GM10266 (cell line): ENCODE results near the gene GGCT.

Experiments
- DNase-seq: peaks from one replicate; pipeline ENCODE4 v3.0.0; 2012; ENCODE audit errors: extremely low spot score
- TF ChIP-seq, protein P1 (sequence below): IDR thresholded peaks from 2 replicates; pipeline ENCODE4 v1.5.1; 2012; ENCODE audit warnings: mild to moderate bottlenecking, low read depth; ENCODE audit not compliant: control insufficient read depth, insufficient read depth; ENCODE audit errors: missing control alignments

Gene GGCT

DNA sequence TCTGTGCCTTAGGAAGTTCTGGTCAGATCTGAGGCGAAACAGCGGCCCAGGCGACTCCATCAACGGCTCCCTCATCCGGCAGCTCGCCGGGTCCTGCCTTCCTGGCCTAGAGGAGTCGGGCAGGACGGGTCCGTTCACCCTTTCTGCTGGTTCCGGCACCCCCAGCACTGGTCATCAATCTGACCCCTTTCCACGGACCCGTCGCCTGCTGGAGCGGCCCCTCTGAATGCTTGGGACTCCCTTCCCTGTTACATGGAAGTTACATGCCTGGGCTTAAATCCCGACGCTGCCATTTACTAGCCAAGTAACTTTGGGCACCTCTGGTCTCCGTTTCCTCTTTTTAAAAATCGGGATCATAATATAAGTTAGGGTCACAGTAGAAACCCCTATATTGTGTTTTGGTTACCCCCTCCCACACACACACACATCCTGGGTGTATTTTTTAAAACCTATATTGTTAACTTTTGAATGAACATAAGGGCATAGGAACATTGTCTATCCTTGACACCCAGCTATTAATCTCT lies 607 bp upstream of the GGCT start:
- DNase-seq: no peak
- TF ChIP-seq, protein P1, sequence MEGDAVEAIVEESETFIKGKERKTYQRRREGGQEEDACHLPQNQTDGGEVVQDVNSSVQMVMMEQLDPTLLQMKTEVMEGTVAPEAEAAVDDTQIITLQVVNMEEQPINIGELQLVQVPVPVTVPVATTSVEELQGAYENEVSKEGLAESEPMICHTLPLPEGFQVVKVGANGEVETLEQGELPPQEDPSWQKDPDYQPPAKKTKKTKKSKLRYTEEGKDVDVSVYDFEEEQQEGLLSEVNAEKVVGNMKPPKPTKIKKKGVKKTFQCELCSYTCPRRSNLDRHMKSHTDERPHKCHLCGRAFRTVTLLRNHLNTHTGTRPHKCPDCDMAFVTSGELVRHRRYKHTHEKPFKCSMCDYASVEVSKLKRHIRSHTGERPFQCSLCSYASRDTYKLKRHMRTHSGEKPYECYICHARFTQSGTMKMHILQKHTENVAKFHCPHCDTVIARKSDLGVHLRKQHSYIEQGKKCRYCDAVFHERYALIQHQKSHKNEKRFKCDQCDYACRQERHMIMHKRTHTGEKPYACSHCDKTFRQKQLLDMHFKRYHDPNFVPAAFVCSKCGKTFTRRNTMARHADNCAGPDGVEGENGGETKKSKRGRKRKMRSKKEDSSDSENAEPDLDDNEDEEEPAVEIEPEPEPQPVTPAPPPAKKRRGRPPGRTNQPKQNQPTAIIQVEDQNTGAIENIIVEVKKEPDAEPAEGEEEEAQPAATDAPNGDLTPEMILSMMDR: no peak

DNA sequence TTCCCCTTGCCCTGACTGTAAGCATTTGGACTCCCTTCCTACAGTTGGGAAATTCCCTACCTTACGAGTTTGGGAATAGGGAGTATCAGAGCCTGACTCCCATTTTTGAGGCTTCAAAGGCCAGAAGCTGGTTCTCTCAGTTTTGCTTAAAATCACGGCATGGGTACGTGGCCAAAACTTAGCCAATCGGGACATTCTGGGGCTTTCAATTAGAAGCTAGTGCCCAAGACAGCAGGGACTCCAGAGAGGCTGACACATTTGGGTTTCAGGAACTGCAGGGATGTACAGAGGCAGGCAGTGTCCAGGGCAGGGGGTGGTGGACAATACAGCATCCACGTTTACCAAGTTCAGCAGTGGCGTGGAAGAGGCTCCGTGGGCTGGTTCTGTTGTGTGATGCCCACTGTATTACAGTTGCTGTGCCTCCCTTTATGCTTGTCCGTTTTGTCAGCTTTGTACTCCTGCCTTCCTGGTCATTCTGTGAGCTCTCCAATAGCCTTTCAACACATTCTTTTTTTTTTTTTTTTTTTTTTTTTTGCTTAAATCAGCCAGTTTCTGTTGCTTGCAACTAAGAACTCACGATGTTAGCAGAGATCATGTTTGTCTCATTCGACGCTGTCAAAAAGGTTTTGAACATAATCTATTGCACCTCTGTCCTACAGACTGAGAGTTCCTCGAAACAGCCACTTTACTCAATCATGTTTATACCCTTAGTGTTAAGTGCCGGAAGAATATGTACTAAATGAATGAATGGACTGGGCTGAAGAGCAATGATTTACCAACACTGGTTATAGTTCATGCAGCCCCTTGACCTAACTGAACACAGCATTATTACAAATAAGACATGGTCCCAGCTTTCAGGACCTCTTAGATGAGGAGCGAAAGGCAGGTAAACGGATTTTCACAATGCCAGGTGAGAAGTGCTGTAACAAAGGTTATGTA lies 1.1 kb downstream of the GGCT start:
- no peak for DNase-seq
- TF ChIP-seq, protein P1: no peak

DNA sequence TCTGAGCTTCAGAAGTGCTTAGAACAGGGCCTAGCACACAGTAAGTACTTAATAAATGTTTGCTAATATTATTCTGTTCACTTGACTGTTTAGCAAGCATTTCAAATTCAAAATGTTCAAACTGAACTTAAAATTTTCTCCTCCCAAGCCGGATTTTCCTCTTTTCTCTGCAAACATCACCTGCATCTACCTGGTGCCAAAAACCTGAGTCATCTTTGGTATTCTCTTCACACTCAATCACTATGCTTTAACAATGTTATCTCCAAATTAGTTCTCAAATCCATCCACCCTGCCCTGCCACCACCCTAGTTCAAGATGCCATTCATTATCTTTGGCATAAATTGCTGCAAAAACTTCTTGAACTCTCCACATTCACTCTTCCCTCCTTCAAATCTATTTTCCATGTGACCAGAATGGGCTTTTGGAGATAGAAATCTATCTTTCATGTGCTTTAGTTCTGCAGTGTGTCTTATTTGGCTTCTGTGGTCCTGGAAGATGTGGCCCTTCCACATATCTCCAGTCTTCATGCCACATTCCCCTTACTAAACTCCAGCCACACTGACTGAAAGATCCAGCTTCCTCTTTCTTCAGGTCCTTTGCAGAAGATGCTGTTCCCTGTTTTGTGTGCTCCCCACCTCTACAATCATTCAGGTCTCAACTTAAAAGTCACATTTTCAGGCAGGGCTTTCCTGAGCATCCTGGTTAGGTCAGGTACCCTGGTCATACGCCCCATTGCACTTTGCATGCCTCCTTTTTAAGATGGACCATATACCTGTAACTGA lies 2.0 kb downstream of the GGCT start:
- TF ChIP-seq, protein P1: no peak
- DNase-seq: no peak

DNA sequence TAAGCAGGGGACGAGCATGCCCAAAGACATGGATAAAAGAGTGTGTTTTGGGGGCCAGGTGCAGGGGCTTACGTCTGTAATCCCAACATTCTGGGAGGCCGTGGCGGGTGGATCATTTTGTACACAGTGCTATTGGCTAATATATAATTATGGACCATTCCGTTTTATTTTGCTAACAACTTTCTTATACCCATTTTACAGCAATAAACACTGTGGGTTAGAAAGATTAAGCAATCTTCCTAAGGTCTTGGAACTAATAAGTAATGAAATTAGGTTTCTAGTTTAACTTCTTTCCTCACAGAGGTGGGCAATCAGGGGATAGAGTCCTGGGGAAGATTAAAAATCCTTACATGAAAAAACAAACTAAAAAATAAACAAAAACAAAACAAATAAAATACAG lies 3.4 kb downstream of the GGCT start:
- TF ChIP-seq, protein P1: no peak
- no peak for DNase-seq

DNA sequence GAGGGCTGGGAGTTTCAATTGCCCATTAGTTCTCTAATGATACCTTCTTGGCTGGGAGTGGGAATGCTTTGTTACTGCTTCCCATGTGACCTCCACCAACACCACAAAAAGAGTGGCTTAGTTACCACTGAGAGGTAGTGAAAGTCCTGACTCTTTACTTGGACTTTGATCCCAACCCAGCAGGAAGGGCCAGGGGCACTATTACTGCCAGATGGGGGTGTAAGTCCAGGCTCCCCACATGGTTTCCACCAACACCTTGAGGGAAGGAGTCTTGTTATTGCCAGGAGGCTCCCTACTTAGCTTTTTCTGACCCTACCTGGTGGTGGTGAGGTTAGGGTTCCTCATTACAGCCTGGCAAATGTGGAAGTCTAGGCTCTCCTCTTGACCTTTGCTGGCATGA lies 11.4 kb downstream of the GGCT start:
- no peak for DNase-seq
- TF ChIP-seq, protein P1: no peak

DNA sequence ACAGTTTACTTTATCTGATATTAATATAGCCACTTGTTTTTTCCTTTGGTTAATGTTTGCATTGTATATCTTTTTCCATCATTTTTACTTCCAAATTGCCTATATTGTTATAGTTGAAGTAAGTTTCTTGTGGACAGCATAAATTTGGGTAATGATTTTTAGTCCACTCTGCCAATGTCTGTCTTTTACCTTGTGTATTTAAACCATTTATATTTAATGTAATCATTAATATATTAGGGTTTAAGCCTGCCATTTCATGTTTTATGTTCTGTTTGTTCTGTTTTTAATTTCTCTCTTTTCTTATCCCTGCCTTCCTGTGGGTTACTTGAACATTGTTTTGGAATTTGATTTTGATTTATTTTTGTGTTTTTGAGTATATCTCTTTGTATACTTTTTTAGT lies 13.2 kb downstream of the GGCT start:
- TF ChIP-seq, protein P1: no peak
- no peak for DNase-seq

DNA sequence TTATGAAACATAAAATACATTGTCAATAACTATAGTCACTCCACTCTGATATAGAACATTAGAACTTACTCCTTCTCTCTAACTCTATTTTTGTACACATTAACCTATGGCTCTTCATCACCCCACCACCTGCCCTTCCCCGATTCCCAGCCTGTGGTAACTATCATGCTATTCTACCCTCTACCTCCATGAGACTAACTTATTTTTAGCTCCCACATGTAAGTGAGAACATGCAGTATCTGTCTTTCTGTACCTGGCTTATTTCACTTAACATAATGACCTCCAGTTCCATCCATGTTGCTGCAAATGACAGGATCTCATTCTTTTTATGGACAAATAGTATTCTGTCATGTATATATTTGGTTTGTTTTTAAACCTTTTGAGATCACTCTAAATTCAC lies 17.3 kb downstream of the GGCT start:
- TF ChIP-seq, protein P1: no peak
- DNase-seq: no peak
